ENCODE measurements around the gene HOXC13. TPM values are rescaled to one million over a fixed set of nuclear protein-coding genes. Genes with fewer than 3 reads are reported as not detected.

Gene HOXC13
- total RNA-seq, 1 donor from 2014 or later: not detected

DNA sequence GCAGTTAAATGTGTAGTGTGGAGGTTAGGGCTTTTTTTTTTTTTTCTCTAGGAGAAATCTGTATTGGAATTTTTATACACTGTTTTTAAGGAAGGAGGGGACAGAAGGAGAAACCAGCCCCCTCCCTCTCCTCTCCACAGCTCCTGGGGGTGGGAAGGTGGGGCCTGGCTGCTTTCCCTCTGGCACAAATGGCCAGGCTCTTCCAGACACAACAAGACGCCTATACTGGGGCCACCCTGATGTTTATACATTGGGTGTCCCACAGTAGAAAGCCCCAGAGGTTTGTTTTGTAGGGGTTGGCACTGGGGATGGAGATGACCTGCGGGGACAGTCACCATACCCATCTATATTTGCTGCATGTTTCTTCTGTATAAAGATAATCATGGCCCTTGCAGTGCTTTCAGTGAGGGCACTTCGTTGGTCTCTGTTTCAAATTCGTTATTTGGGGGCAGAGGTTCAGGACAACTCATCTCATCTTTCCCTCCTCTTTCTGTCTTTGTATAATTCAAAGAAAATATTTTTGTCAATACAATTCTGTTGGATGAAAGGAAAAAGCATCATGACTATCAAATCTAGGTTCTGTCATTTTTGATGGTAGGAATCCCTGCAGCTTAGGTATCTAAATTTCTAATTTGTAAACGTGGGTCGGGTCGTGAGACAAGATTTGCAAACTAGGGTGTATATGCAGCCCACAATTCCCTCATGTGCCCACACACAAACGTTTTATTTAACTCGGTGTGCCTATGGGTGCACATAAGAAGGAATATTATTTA, 38.4 kb downstream of the HOXC13 start:
- H3K27me3 ChIP-seq (ENCODE audit: insufficient read depth, low read length): peaks cover 93% of the 10 kb centered on the region
- peaks cover 5% of the 10 kb centered on the region for H3K9me3 ChIP-seq (ENCODE audit: insufficient read depth, low read depth, low read length)
- Mint-ChIP-seq H3K9me3 (ENCODE audit: unreplicated experiment) (peaks cover 15% of the 10 kb centered on the region), H3K27me3 (ENCODE audit: low read depth, unreplicated experiment) (peaks cover 86% of the 10 kb centered on the region), H3K4me3 (ENCODE audit: unreplicated experiment) (no peak overlapping the region), H3K36me3 (ENCODE audit: low read depth, unreplicated experiment) (no peaks in the 10 kb centered on the region), H3K27ac (ENCODE audit: unreplicated experiment) (no peak overlapping the region), H3K4me1 (ENCODE audit: low read depth, unreplicated experiment) (no peaks in the 10 kb centered on the region)
- DNase-seq (ENCODE audit: low read depth): no peak
- H3K4me3 ChIP-seq (ENCODE audit: insufficient read depth, low read depth, low read length): no peak overlapping the region
- no peak overlapping the region for H3K4me2 ChIP-seq (ENCODE audit: low read length)
- TF ChIP-seq, protein P1, sequence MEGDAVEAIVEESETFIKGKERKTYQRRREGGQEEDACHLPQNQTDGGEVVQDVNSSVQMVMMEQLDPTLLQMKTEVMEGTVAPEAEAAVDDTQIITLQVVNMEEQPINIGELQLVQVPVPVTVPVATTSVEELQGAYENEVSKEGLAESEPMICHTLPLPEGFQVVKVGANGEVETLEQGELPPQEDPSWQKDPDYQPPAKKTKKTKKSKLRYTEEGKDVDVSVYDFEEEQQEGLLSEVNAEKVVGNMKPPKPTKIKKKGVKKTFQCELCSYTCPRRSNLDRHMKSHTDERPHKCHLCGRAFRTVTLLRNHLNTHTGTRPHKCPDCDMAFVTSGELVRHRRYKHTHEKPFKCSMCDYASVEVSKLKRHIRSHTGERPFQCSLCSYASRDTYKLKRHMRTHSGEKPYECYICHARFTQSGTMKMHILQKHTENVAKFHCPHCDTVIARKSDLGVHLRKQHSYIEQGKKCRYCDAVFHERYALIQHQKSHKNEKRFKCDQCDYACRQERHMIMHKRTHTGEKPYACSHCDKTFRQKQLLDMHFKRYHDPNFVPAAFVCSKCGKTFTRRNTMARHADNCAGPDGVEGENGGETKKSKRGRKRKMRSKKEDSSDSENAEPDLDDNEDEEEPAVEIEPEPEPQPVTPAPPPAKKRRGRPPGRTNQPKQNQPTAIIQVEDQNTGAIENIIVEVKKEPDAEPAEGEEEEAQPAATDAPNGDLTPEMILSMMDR (IDR thresholded peaks at IDR 0.05; ENCODE audit: insufficient read depth, low read depth, low read length): no peak
- TF ChIP-seq EZH2 (IDR thresholded peaks at IDR 0.05; ENCODE audit: insufficient read depth, low read length): no peak
- H3K4me1 ChIP-seq (ENCODE audit: insufficient read depth, low read length): no peaks in the 10 kb centered on the region
- H4K20me1 ChIP-seq (ENCODE audit: insufficient read depth, low read length): no peaks in the 10 kb centered on the region
- H3K36me3 ChIP-seq (ENCODE audit: insufficient read depth, low read length): no peaks in the 10 kb centered on the region
- no peak for FAIRE-seq
- H3K27ac ChIP-seq (ENCODE audit: low read depth, low read length): no peak overlapping the region
- no peak overlapping the region for H2AFZ ChIP-seq (ENCODE audit: low read depth, low read length)
- H3K9ac ChIP-seq (ENCODE audit: low read length): no peak overlapping the region
- H3K79me2 ChIP-seq (ENCODE audit: insufficient read depth, low read length): no peaks in the 10 kb centered on the region

DNA sequence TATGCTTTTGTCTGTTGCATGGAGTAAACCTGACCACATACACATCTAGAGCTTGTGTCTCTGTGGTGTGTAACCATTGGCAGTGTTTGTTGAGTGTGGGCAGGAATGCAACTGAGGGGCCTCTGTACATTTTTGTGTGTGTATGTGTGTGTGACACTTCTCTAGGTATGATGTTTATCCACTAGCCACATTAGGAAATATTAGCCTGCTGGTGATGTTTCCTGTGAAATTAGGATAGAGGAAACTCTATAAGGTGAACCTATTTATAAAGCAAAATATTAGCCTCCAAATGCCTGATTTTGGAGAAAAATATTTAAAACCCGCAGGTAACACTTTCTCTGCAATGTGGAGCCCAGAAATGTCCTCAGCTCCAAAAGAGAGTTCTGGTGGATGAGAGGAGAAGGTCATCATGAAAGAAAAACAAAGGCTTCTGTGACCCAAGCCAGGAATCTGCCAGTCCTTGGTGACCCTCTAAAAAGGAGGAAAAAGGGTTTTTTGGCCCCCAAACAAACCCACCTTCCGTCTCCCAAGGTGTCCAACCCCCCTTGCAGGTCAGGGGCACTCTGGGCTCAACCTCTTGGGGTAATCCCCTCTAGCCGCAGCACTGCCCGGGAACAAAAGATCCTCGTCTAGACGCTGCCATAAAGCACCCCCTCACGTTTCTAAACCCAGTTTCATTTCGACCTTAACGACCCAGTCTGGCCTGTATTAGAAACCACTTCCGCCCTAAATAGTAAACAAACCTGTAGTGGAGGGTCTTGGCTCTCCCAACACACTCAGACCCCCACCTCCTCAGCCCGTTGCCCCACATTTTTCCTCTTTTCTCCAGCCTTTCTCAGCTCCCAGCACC, 39.2 kb downstream of the HOXC13 start:
- Histone ChIP-seq H3K36me3 (ENCODE audit: insufficient read depth, low read length) (no peaks in the 10 kb centered on the region), H3K9me3 (ENCODE audit: insufficient read depth, low read depth, low read length) (peaks cover 5% of the 10 kb centered on the region), H3K79me2 (ENCODE audit: insufficient read depth, low read length) (no peaks in the 10 kb centered on the region), H3K9ac (ENCODE audit: low read length) (no peak overlapping the region), H3K4me3 (ENCODE audit: insufficient read depth, low read depth, low read length) (no peak overlapping the region), H4K20me1 (ENCODE audit: insufficient read depth, low read length) (no peaks in the 10 kb centered on the region), H3K4me2 (ENCODE audit: low read length) (no peak overlapping the region), H2AFZ (ENCODE audit: low read depth, low read length) (no peak overlapping the region), H3K27me3 (ENCODE audit: insufficient read depth, low read length) (peaks cover 93% of the 10 kb centered on the region), H3K27ac (ENCODE audit: low read depth, low read length) (no peak overlapping the region), H3K4me1 (ENCODE audit: insufficient read depth, low read length) (no peaks in the 10 kb centered on the region)
- Mint-ChIP-seq H3K4me3 (ENCODE audit: unreplicated experiment) (no peak overlapping the region), H3K36me3 (ENCODE audit: low read depth, unreplicated experiment) (no peaks in the 10 kb centered on the region), H3K4me1 (ENCODE audit: low read depth, unreplicated experiment) (no peaks in the 10 kb centered on the region), H3K9me3 (ENCODE audit: unreplicated experiment) (peaks cover 14% of the 10 kb centered on the region), H3K27ac (ENCODE audit: unreplicated experiment) (no peak overlapping the region), H3K27me3 (ENCODE audit: low read depth, unreplicated experiment) (peaks cover 84% of the 10 kb centered on the region)
- DNase-seq (ENCODE audit: low read depth) (no peak), FAIRE-seq (no peak)
- no peak for TF ChIP-seq EZH2 (IDR thresholded peaks at IDR 0.05; ENCODE audit: insufficient read depth, low read length)
- TF ChIP-seq, protein P1 (IDR thresholded peaks at IDR 0.05; ENCODE audit: insufficient read depth, low read depth, low read length): no peak
